RWPE1 (cell line): ENCODE data around the gene FAM181A.

ENCODE experiments used
- CTCF ChIA-PET: fragments of 350-600 bp; sonication (Branson Sonifier 250); formaldehyde crosslinking; extraction: SDS; loops from one replicate; lab custom pipeline; 2021; lab: Yijun Ruan, JAX
- POLR2A ChIA-PET: fragments of 400-600 bp; formaldehyde crosslinking; extraction: SDS; loops from one replicate; lab custom pipeline; 2020; ENCODE audit warnings: antibody characterized with exemption; ENCODE audit not compliant: low non-redundant PET; lab: Yijun Ruan, JAX
- DNase-seq: peaks from one replicate; pipeline ENCODE4 v3.0.0; 2012; ENCODE audit warnings: low spot score
- H3K27ac ChIP-seq: fragments of 450-650 bp; 2 replicates; pipeline ENCODE4 v1.5.1; 2017
- TF ChIP-seq, protein P1 (sequence below): fragments of 450-650 bp; conservative IDR thresholded peaks from 2 replicates; pipeline ENCODE4 v1.5.1; 2017; ENCODE audit warnings: low read depth, mild to moderate bottlenecking

Gene FAM181A

DNA sequence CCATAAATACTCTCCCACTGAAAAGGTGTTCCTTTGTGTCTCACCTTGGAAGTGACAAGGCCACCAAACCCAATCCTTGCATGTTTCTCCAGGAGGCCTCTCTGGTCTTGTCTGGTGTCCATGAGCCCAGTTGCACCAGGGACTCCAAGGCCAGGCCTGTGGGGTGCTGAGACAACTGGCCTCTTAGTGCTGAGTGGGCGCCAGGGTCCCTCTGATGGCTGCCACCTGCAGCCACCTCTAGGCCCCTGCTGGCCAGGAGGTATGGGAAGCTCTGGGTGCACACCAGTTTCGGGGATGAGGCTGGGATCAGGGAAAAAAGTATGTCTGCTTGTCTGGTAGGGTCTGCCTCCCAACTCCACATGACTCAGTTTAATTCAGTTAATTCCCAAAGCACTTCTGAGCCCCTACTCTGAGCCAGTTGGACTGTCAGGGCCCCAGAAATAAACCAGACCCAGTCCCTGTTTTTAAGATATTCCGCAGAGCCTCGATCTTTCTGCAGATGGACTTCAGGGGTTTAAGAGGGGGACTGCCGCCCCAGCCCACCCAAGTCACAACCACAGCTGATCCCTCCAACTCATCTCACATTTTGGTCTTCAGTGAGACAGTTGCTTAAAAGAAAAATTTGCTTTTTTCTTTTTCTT is 15.0 kb upstream of the FAM181A start:
- POLR2A ChIA-PET, result no interaction called here

DNA sequence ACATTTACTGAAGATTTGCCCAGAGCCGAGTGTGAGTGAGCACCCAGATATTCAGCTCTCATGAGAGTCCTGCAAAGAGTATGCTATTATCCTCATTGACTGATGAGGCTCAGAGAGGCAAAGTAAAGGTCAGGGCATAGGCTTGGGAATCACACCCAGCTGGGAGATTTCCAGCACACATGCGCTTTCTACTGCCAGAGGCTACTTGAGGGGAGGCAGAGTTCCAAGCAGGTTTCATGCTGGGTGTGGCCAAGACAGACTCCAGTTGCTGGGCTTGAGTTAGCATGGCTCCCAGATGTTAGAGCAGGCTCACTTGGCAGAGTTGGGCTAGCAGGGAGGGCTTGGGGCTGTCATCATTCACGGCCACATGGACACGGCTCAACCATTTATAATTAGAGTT is 14.4 kb upstream of the FAM181A start:
- TF ChIP-seq, protein P1, sequence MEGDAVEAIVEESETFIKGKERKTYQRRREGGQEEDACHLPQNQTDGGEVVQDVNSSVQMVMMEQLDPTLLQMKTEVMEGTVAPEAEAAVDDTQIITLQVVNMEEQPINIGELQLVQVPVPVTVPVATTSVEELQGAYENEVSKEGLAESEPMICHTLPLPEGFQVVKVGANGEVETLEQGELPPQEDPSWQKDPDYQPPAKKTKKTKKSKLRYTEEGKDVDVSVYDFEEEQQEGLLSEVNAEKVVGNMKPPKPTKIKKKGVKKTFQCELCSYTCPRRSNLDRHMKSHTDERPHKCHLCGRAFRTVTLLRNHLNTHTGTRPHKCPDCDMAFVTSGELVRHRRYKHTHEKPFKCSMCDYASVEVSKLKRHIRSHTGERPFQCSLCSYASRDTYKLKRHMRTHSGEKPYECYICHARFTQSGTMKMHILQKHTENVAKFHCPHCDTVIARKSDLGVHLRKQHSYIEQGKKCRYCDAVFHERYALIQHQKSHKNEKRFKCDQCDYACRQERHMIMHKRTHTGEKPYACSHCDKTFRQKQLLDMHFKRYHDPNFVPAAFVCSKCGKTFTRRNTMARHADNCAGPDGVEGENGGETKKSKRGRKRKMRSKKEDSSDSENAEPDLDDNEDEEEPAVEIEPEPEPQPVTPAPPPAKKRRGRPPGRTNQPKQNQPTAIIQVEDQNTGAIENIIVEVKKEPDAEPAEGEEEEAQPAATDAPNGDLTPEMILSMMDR, result no peak
- ChIA-PET POLR2A (no interaction called here), CTCF (interaction anchor here (0.6 to 1.2 kb wide), 2 partner anchors 37 to 89 kb away, joined by 3 read pairs; no protein-coding TSS in a partner anchor)
- DNase-seq, result no peak
- no peak overlapping the region for H3K27ac ChIP-seq

More for the DNA sequence above, 15.0 kb upstream of the FAM181A start:
- no peak for DNase-seq
- no peak overlapping the region for H3K27ac ChIP-seq
- CTCF ChIA-PET, result interaction anchor here (0.6 to 0.7 kb wide), 2 partner anchors 9 to 89 kb away, joined by 3 to 4 read pairs; no protein-coding TSS in a partner anchor
- TF ChIP-seq, protein P1, result no peak

DNA sequence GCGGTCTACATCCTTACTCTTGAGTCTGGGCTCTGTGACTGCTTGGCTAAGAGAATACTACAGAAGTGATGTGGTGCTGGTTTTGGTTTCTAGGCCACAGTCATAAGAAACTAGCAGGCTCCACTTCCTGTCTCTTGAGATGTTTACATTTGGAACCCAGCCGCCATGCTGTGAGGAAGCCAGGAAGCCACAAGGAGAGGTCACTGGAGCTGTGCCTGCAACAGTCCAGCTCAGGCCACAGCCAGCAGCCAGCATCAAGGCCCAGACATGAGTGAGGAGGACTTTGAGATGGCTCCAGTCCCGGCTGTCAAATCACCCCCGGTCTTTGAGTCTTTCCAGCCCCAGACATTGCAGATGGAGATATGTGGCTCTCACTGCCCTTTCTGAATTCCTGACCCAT is 12.9 kb upstream of the FAM181A start:
- ChIA-PET POLR2A (no interaction called here), CTCF (no interaction called here)
- no peak for DNase-seq
- TF ChIP-seq, protein P1, result no peak
- no peak overlapping the region for H3K27ac ChIP-seq

DNA sequence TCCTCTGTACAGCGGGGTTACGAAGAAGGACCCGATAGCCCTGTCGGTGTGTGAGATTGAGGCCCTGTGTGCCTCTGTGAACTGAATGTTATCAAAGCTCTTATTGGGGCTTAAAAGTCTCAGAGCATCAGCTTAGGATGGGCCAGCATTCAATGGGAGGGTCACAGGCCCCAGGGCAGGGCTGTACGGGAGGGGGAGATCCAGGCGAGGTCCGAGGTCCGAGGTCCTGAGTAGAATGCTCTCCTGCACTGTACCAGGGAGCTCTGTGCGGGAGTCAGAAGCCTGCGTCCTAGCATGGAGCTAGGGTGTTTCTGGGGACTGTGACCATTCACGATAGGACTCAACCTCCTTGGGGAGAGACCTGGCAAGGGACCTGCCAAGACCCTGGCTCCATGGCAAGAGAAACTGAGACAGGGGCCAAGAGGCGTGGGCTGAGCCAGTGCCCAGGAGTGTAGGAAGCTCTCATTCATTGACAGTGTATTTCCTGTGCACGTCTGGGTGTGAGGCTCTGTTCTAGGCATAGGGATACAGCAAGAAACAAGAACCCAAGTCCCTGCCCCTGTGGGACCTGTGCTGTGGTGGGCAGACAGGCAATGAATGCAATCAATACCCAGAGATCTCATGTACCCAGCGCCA is 12.0 kb upstream of the FAM181A start:
- DNase-seq, result no peak
- CTCF ChIA-PET, result interaction anchor here (0.6 kb wide), 1 partner anchor 260 kb away, joined by 3 read pairs; no protein-coding TSS in a partner anchor
- TF ChIP-seq, protein P1, result no peak
- no peak overlapping the region for H3K27ac ChIP-seq
- POLR2A ChIA-PET, result no interaction called here

DNA sequence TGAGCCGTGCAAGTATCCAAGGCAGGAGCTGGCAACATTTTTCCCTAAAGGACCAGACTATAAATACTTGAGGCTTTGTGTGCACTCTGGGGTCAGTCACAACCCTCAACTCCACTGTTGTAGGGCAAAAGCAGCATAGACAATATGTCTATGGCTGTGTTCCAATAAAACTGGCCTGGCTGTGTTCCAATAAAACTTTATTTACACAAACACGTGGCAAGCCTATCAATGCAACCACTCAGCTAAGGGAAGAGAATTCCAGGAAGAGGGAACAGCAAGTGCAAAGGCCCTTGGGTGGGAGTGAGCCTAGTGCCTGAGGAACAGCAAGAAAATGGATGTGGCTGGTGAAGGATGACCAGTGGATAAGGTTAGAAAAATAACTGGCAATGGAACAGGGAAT is 11.3 kb upstream of the FAM181A start:
- H3K27ac ChIP-seq, result no peak overlapping the region
- CTCF ChIA-PET, result interaction anchor here (0.6 kb wide), 1 partner anchor 260 kb away, joined by 3 read pairs; no protein-coding TSS in a partner anchor
- TF ChIP-seq, protein P1, result no peak

DNA sequence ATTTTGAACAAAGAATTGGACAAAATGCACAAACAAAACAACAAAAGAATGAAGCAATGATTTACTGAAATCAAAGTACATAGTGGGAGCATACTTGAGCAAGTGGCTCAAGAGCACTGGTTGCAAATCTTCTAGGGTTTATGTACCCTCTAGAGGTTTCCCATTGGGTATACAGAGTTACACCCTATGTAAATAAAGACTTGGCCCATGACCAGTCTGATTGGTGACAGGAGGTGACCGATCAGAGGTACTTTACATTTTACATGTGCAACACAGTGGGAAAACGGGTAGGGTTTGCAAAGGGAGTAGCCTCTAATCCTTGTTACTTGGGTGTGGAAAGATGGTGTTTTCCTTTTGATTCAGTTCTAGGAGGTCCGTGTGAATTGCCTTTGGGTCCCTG is 10.6 kb upstream of the FAM181A start:
- no peak overlapping the region for H3K27ac ChIP-seq
- DNase-seq, result no peak
- ChIA-PET POLR2A (no interaction called here), CTCF (no interaction called here)
- TF ChIP-seq, protein P1, result no peak

More for the DNA sequence above, 11.3 kb upstream of the FAM181A start:
- no peak for DNase-seq
- POLR2A ChIA-PET, result no interaction called here
